Nucleus accumbens (tissue), 56 donors: Measurements from ENCODE around the gene UMOD.

Source experiments
- DNase-seq, 56 donors: peaks; one replicate each; lab custom pipeline; 2025; lab: John Stamatoyannopoulos, UW

UMOD gene

DNA sequence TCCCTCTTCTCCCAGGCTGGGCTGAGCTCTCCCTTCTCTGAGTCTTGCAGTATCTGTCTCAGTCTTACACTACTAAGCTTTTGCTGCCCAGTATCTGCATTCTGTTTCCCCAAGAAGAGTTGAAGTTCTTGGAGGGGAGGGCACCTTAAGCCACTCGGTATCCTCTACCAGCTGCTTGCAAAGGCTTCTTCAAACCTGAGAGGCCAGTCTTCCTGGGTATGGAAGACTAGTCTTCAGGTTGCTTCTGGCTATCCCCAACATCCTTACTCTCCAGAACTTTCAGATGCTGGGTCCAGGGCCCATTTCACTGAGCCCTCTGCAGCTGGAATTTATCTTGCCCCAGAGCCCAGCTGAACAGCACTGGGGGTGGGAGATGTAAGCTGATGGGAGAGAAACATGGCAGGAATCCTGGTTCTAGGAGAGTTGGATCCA, 45.3 kb downstream of the UMOD start:
- DNase-seq, result no peak

DNA sequence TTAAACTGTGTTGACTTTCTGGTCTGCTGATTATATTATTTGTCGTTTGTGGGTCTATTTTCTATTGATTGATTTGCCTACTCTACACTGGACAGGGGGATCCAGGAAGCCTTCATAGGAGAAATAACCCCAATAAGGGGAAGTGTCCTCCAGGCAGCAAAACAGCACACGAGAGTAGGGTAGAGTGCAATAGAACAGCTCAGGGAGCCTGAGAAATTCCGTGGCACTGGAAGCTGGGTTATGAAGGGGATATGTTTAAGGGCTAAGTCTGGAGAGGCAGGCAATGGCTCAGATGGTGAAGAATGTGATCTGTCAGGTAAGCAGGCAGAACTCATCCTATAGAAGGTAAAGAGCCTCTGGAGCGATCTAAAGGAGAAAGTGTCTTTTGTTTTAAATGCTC, 46.1 kb downstream of the UMOD start:
- DNase-seq, result no peak

DNA sequence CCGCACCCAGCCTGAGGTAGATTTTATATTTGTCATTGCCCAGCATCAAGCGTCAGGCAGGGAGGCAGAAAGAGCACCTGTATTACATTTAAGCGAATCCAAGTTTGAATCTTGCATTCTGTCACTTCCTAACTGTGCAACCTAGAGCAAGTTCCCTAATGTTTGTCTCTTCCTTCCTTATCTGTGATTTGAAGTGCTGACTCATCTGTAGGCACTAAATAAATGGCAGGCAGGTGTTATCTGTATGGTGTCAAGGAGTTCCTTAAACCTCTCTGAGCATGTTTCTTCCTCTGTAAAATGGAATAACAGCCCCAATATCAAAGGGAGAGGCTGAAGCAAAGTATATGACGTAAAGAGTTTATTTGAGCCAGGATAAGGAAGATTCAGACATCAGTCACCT, 49.5 kb downstream of the UMOD start:
- no peak for DNase-seq

DNA sequence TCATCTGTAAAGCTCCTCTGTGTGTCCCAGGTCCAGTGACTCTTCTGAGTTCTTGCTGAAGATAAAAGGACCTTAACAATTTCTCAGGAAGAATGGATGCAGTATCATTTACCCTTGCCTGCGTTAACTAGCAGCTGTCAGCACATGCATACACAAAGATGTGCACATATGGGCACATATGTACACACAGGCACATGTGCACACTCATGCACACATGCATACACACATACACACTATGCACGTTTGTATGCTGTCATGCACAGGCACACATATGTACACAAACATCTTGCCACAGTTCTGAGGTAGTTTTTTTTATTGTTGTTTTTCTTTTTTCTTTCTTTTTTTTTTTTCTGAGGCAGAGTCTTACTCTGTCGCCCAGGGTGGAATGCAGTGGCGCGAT, 50.1 kb downstream of the UMOD start:
- DNase-seq, result no peak

DNA sequence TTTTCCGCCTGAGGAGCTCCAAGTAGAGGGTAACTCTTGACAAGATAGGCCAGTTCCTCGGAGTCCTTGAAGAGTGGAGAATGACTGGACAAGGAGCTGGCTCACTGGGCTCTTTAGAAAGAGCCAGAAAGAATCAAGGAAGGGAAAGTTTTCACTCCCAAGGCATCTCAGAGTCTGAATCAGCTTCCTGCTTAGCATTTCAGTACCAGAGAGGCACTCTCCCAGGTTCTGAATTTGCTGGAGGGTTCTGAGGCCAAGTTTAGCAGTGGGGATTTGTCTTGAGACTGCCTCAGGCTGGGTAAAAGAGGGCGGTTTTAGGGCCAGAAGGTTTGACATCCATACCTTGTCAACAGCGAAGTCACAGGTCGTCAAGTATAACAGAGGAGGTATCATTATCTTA, 50.7 kb downstream of the UMOD start:
- no peak for DNase-seq

DNA sequence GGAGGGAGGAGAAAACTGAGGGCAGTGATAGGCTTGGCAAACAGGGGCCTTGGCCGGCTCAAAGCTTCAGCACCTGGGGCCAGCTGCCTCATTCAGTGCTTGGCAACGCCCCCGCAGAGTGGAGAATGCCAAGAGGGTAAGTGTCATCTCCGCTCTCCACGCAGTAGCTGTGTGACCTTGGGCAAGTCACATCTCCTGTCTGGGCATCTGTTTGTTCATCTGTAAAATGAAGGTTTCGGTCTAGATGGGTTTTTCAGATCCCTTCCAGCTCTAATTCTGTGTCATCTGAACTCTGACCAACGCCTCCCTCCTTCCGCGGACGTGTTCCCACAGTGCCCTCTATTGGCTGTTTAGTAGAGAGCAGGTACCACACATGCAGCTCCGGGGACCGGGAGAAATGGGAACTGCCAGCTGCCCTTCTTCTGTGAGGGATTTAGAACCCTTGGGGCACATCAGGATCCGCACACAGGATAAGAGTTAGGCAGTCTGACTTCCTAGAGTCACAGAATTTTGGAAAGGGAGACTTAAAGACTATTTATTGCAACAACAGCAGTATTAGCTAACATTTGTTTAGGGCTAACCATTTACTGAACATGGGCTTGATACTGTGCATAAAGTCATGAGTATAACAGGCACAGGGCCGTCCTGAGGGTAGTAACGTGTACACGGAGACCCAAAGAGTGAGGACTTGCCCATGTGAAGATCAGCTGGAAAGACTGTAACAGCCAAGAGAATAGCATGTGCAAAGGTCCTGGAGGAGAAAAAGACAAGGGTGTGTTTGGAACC, 52.0 kb downstream of the UMOD start:
- peak in 41 of 56 donors; percentile 0 to 51 (median 10) for DNase-seq

DNA sequence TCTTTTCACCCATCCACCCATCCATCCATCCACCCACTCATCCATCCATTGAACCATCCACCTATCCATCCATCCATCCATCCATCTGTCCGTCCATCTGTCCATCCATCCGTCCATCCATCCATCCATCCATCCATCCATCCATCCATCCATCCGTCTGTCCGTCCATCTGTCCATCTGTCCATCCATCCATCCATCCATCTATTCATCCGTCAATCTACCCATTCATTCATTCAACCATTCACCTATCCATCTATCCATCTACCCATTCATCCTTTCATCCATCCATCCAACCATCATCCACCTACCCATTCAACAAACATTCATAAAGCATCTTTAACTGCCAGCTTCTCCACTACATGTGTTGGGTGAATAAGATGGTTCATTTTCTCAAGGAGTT, 54.1 kb downstream of the UMOD start:
- DNase-seq, result no peak

DNA sequence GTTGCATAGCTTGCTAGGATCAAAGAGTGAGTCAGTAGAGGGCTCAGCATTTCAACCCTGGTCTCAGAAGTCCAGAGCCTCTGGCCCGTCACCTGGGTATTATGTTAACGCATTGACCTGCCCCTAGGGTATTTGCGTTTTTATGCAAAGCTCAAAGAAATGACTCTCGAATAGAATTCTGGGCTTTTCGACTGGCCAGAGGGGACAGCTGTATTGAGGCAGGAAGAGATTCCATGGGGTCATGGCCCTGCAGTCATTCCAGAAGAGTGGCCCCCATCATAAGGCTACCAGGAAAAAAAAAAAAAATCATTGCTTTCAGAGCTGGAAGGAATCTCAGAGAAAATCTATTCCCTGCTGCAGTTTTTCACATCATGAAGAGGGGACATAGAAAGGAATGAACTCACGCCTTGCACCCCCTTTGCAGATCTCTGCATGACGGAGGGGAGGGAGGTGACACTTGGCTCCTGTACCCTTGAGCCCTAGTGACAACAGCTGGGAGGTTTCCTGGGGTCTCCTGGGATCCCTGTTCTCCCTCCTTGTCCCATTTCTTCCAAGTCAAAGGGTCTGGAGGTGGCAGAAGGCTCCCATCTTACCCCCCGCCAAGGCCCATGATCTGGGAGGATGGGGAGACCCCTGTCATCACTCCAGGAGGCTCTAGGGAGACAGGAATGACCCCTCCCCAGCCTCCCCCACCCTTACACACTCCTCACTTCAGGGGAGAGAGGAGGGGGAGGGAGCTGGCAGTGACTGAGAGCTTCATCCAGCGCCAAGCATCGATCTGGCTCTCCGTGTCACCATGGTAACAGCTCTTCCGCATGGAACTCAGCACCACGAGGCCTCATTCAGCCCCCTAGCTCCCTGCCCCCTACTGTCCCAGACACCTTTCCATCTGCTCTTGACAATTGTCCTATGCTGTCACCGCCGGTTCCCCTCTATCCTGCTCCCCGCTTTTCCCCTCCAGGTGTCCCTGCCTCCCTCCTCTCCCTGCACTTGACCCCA, 61.0 kb downstream of the UMOD start:
- DNase-seq, result peak in 4 of 56 donors; percentile 0 to 15 (median 2)

DNA sequence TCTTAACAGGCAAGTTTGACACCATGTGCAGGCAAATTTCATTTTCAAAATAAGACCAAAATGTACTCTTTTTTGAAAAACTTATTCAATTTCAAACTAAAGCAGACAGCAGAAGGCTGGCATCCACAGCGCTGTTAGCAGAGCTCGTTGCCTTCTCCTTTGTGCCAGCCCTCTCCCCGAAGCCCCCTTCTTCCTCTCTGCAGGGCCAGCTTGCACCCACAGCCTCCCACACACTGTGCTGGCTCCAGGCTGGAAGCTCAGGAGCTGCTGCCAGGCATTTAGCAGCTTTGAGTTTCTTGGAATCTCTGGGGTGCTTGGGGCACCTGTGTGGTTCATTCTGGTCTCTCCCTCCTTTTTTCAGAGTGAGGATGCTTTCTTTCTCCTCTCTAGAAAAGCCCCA, 62.9 kb downstream of the UMOD start:
- DNase-seq, result no peak

DNA sequence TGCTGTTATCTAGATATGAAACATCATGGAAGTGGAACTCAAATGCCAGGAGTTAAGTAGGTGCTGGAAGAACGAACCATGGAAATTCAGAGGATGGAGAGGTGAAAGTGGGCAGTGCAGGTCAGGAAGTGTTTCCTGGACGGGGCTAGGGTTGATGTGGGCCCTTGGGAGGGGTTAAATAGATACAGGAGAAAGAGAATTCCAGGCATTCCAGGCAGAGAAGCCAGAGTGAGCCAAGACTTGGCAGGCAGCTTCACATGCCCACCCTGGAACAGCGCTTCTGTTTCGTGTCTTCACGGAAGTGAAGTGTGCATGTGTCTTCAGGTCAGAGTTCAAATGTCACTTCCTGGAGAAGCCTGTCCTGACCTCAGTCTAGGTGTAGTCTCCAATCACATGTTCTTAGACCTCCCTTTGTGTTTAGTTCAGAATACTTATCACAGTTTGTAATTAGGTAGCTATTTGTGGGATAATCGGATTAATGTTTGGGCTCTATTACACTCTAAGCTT, 66.5 kb downstream of the UMOD start:
- no peak for DNase-seq
